Upper lobe of right lung (tissue), 1 donor: ENCODE measurements around the gene C11orf58. TPM values are rescaled to one million over a fixed set of nuclear protein-coding genes. Genes with fewer than 3 reads are reported as not detected.

Experiments used
- ATAC-seq: fragments of 200-7000 bp; cut with Tn5 transposase; one replicate; pipeline ENCODE4 v1.9.1; 2020; ENCODE audit warnings: mild to moderate bottlenecking, moderate library complexity
- DNase-seq: peaks from one replicate; pipeline ENCODE4 v3.0.0-alpha.2; 2020
- H3K27ac ChIP-seq: fragments of 200-600 bp; one replicate; pipeline ENCODE4 v1.8.0; 2022
- H3K27me3 ChIP-seq: fragments of 200-600 bp; one replicate; pipeline ENCODE4 v1.8.0; 2022; ENCODE audit warnings: mild to moderate bottlenecking
- H3K36me3 ChIP-seq: fragments of 200-600 bp; one replicate; pipeline ENCODE4 v1.8.0; 2022
- H3K4me1 ChIP-seq: fragments of 200-600 bp; one replicate; pipeline ENCODE4 v1.8.0; 2022
- H3K4me3 ChIP-seq: fragments of 200-600 bp; one replicate; pipeline ENCODE4 v1.8.0; 2022; ENCODE audit warnings: mild to moderate bottlenecking
- H3K9me3 ChIP-seq: fragments of 200-600 bp; one replicate; pipeline ENCODE4 v1.8.0; 2022
- intact Hi-C: fragments of 100-400 bp; cut with DNase I; formaldehyde crosslinking; loops from one replicate; pipeline ENCODE4 v1.11.0; 2022
- long read RNA-seq: library from polyadenylated mRNA; unstranded; transcript quantifications from one replicate; pipeline ENCODE4 v2.0.0, GENCODE V29; 2021
- total RNA-seq: library from RNA; stranded (reverse); fragmentation: NEBNext Ultra II Directional; extraction: Animal tissue kit (Norgen Biotek cat#: 25700); gene quantifications from one replicate; pipeline ENCODE4 v1.2.1, GENCODE V29; 2021
- TF ChIP-seq, protein P1 (sequence below): fragments of 200-600 bp; IDR thresholded peaks from one replicate; pipeline ENCODE4 v1.8.0; 2022; ENCODE audit warnings: antibody characterized with exemption
- donor health status: DM: no; HTN: yes; CAD: no; lungs with severe emphysema.

Gene C11orf58
- total RNA-seq = 104 TPM
- long read RNA-seq, transcript C11orf58-207 (4 exons, 575 nt) = minor isoform, 9 of 192 reads
- long read RNA-seq, transcript C11orf58-201 (5 exons, 2,049 nt) = major isoform, 165 of 192 reads
- long read RNA-seq, partial matches to known transcripts = 0 of 192 reads
- long read RNA-seq, other reads (novel, unspliced or antisense) = 16 of 192 reads

DNA sequence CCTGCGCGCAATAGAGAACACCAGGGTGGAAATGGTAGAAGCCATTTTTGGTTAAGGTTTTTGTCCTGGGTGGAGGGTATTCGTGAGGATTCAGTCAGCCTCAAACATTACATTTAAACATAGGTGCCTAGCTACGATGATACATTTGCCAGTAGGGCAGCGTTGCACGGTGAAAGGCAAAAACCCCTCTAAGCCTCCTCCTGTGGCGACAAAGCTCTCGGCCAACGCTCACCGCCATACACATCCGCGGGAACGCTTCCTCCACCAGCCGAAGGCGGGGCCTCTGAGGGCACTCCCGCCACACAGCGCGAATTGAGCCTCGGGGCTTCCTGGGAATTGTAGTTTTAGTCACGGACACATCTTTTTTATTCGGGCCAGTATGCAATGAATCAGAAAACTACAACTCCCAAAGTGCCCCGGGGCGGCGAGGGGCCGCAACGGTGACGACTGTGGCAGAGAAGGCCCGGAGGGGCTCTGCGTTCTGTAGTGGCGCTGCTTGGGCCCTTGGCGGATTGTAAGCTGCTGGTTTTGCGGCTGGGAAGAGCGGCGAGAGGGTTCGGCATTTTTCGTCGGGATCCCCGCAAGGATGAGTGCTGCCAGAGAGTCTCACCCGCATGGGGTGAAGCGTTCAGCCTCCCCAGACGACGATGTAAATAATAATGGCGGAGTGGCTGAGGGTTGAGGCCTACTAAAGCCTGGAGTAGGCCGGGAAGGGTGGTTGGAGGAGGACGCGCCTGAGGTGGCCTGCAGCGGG lies at the start of gene C11orf58:
C11orf58 (plus strand) TSS at position 455 of the 754 bp plus-strand sequence; CDS start at position 587, 132 bp downstream.
- peak; percentile 96 for DNase-seq
- peak; percentile 99 for ATAC-seq
- TF ChIP-seq, protein P1, sequence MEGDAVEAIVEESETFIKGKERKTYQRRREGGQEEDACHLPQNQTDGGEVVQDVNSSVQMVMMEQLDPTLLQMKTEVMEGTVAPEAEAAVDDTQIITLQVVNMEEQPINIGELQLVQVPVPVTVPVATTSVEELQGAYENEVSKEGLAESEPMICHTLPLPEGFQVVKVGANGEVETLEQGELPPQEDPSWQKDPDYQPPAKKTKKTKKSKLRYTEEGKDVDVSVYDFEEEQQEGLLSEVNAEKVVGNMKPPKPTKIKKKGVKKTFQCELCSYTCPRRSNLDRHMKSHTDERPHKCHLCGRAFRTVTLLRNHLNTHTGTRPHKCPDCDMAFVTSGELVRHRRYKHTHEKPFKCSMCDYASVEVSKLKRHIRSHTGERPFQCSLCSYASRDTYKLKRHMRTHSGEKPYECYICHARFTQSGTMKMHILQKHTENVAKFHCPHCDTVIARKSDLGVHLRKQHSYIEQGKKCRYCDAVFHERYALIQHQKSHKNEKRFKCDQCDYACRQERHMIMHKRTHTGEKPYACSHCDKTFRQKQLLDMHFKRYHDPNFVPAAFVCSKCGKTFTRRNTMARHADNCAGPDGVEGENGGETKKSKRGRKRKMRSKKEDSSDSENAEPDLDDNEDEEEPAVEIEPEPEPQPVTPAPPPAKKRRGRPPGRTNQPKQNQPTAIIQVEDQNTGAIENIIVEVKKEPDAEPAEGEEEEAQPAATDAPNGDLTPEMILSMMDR = no peak
- Histone ChIP-seq H3K36me3 (no peaks in the 10 kb centered on the region), H3K4me3 (peak within 1 kb of the TSS; percentile 87), H3K27me3 (no peaks in the 10 kb centered on the region), H3K9me3 (no peaks in the 10 kb centered on the region), H3K27ac (peak within 1 kb of the TSS; percentile 98), H3K4me1 (peaks cover 40% of the 10 kb centered on the region)
- intact Hi-C loops = no loop called here

- H3K36me3 ChIP-seq = no peaks in the 10 kb centered on the region
- TF ChIP-seq, protein P1 = no peak
- H3K4me3 ChIP-seq = no peak overlapping the region
- ATAC-seq = no peak
- no peak overlapping the region for H3K27ac ChIP-seq
- H3K27me3 ChIP-seq = no peaks in the 10 kb centered on the region
- no peak for DNase-seq
- H3K4me1 ChIP-seq = no peaks in the 10 kb centered on the region
- intact Hi-C loops = no loop called here
- no peaks in the 10 kb centered on the region for H3K9me3 ChIP-seq
Observed at GRCh38 chr11:16690086-16690485, 48.4 kb upstream of the C11orf58 start.

DNA sequence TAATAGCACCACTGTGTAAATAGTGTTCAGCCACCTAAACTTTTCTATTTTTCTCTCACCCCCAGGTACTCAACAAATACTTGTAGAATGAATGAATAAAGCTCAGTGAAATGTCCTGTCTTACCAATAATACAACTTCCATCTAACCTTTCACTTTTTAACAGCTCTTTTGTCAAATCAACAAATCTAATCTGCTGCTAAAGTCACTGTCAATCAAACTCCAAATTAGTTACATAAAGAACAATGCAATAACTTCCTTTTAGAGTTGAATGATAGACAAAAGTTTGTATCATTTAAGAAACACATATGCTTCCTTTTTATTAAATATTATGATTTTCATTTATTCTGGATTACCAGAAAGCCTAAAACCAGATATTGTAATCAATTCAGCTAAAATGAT lies 34.7 kb upstream of the C11orf58 start:
- Histone ChIP-seq H3K9me3 (no peaks in the 10 kb centered on the region), H3K27ac (no peak overlapping the region), H3K36me3 (no peaks in the 10 kb centered on the region), H3K27me3 (no peaks in the 10 kb centered on the region), H3K4me3 (no peak overlapping the region), H3K4me1 (no peaks in the 10 kb centered on the region)
- DNase-seq (no peak), ATAC-seq (no peak)
- intact Hi-C loops = no loop called here
- TF ChIP-seq, protein P1 = no peak

GRCh38 chr11:16713594-16713993 lies 24.9 kb upstream of the C11orf58 start:
- intact Hi-C loops = no loop called here
- TF ChIP-seq, protein P1 = no peak
- no peak for DNase-seq

DNA sequence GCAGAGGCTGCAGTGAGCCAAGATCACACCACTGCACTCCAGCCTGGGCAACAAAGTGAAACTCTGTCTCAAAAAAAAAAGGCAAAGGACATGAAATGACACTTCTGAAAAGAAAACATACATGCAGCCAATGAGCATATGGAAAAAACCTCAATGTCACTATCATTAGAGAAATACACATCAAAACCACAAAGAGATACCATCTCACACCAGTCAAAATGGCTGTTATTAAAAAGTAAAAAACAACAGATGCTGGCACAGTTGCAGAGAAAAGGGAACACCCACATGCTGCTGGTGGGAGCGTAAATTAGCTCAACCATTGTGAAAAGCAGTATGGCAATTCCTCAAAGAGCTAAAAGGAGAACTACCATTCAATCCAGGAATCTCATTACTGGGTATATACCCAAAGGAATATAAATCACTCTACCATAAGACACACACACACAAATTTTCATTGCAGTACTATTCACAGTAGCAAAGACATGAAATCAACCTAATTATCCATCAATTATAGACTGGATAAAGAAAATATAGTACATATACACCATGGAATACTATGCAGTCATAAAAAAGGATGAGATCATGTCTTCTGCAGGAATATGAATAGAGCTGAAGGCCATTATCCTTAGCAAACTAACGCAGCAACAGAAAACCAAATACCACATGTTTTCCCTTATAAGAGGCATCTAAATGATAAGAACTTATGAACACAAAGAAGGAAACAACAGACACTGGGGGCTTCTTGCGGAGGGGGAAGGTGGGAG lies 15.7 kb upstream of the C11orf58 start:
- intact Hi-C loops = no loop called here
- Histone ChIP-seq H3K9me3 (no peaks in the 10 kb centered on the region), H3K4me1 (no peaks in the 10 kb centered on the region), H3K27me3 (no peaks in the 10 kb centered on the region), H3K4me3 (no peak overlapping the region), H3K36me3 (no peaks in the 10 kb centered on the region), H3K27ac (no peak overlapping the region)
- TF ChIP-seq, protein P1 = no peak
- ATAC-seq (no peak), DNase-seq (no peak)

More at GRCh38 chr11:16713594-16713993, 24.9 kb upstream of the C11orf58 start:
- Histone ChIP-seq H3K27ac (no peak overlapping the region), H3K36me3 (no peaks in the 10 kb centered on the region), H3K4me3 (no peak overlapping the region), H3K9me3 (no peaks in the 10 kb centered on the region), H3K4me1 (no peaks in the 10 kb centered on the region), H3K27me3 (no peaks in the 10 kb centered on the region)
- no peak for ATAC-seq
